ENCODE data around the gene NHS.

Gene NHS

DNA sequence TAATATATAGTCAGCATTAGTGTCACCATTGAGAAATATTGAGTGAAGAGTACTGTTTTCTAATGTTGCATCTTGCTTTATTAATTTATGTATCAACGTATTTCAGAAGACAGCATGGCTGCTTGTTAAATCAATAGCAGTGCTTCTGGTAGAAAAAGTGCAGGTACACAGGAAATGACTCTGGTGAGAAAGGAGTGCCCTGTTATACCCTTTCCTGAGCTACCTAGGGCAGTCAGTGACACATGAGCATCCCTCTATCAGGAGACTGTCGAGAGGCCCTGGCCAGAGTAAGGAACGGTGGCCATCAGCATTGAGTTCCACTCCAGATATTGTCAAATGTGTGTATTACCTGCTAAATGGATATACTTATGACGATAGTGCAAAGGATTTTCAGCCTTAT is 404.4 kb downstream of the NHS start:
- peak overlapping the region; percentile 19 for H3K27ac Mint-ChIP-seq
- no peaks in the 10 kb centered on the region for H3K27me3 Mint-ChIP-seq
- peaks cover 35% of the 10 kb centered on the region for H3K4me1 Mint-ChIP-seq (ENCODE audit: low read depth)
- no peaks in the 10 kb centered on the region for H3K9me3 Mint-ChIP-seq (ENCODE audit: low read depth)
- no peaks in the 10 kb centered on the region for H3K36me3 Mint-ChIP-seq
- peak overlapping the region; percentile 34 for H3K4me3 Mint-ChIP-seq

Measured in activated naive CD8-positive, alpha-beta T cell (primary cell).